ENCODE data around the gene ADAP1. TPM values are rescaled to one million over a fixed set of nuclear protein-coding genes. Genes with fewer than 3 reads are reported as not detected.

ADAP1 gene
- total RNA-seq, 4 donors from 2014 or later = 41.9 to 94.2 (median 78.3) TPM

DNA sequence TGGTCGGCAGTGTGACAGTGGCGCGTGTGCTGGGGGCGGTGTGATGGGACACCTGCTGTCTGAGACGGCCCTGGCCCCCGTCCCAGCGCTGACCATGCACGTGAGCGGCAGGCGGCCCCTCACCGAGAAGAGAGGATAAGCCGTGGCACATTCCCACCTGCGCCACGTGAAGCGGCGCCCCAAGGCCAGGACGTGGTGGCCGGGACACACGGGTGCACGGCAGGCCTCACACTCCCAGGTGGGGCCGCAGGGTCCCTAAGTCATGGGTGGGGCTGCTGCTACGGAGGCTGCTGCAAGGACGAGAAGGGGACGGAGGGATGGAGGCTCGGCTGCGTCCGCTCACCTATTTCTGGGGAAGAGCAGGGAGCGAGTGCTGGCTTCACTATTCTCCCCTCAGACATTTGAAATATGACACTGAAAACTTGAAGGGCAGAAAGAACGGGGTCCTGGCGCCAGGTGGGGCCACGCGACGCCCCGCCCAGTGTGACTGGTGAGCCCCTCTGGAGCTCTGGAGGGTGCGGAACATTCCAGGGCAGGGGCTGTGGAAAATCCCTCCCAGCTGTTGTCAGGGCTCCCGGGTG lies 36.0 kb upstream of the ADAP1 start:
- WGBS = 76% methylated on average over 34 of the region's 36 CpGs
- H3K36me3 ChIP-seq = peaks cover 0 to 8% (median under 1%) of the 10 kb centered on the region in 4 donors
- H3K9me3 ChIP-seq = no peaks in the 10 kb centered on the region
- no peak overlapping the region for H3K27ac ChIP-seq (replicated peaks in 1 of 4)
- peaks cover 12 to 29% (median 22%) of the 10 kb centered on the region in 4 donors for H3K4me1 ChIP-seq
- H3K4me3 ChIP-seq = no peak overlapping the region
- no peak for DNase-seq (ENCODE audit: extremely low spot score)
- intact Hi-C loops (cut with DNase I) = loop anchor here (5.0 kb wide), 2 partner anchors 37 to 187 kb away; no protein-coding TSS in a partner anchor
- TF ChIP-seq POLR2A (IDR thresholded peaks at IDR 0.05; ENCODE audit: low read depth) = no peak
- TF ChIP-seq POLR2AphosphoS5 (IDR thresholded peaks at IDR 0.05) = no peak
- TF ChIP-seq, protein P1, sequence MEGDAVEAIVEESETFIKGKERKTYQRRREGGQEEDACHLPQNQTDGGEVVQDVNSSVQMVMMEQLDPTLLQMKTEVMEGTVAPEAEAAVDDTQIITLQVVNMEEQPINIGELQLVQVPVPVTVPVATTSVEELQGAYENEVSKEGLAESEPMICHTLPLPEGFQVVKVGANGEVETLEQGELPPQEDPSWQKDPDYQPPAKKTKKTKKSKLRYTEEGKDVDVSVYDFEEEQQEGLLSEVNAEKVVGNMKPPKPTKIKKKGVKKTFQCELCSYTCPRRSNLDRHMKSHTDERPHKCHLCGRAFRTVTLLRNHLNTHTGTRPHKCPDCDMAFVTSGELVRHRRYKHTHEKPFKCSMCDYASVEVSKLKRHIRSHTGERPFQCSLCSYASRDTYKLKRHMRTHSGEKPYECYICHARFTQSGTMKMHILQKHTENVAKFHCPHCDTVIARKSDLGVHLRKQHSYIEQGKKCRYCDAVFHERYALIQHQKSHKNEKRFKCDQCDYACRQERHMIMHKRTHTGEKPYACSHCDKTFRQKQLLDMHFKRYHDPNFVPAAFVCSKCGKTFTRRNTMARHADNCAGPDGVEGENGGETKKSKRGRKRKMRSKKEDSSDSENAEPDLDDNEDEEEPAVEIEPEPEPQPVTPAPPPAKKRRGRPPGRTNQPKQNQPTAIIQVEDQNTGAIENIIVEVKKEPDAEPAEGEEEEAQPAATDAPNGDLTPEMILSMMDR (IDR thresholded peaks at IDR 0.05) = no peak
- no peak for TF ChIP-seq EP300 (IDR thresholded peaks at IDR 0.05)
- peaks cover 0 to 69% (median 20%) of the 10 kb centered on the region in 4 donors for H3K27me3 ChIP-seq

DNA sequence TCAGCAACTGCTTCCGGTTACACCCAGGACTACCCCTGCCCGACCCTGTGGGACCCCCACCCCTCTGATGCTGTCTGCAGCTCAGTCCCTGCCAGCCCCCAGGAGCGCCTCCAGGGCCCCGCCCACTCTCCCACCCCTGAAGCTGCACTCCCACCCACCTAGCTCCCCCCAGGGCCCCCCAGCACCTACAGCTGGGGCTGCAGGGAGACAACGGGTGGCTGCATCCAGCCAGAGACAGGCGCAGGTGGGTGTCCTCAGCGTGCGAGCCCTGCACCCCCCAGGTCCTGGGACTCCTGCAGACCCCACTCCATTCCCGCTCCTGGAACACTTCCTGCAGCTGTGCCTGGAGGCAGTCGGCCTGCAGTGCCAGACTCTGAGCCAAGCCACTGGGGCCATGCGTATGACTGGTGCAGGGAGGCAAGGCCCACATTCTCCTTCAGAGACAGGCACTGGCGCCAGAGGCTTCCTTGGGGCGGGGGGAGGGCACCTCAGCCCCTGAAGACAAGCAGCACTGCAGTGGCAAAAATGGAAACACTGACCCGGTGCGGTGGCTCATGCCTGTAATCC lies 34.6 kb upstream of the ADAP1 start:
- intact Hi-C loops (cut with DNase I) = no loop called here
- H3K4me3 ChIP-seq = no peak overlapping the region
- no peaks in the 10 kb centered on the region for H3K9me3 ChIP-seq
- WGBS = 55% methylated on average over 11 of the region's 15 CpGs
- DNase-seq (ENCODE audit: extremely low spot score) = no peak
- peaks cover 0 to 83% (median 28%) of the 10 kb centered on the region in 4 donors for H3K27me3 ChIP-seq
- no peaks in the 10 kb centered on the region for H3K36me3 ChIP-seq
- no peak for TF ChIP-seq EP300 (IDR thresholded peaks at IDR 0.05)
- no peak for TF ChIP-seq POLR2A (IDR thresholded peaks at IDR 0.05; ENCODE audit: low read depth)
- TF ChIP-seq, protein P1 (IDR thresholded peaks at IDR 0.05) = no peak
- TF ChIP-seq POLR2AphosphoS5 (IDR thresholded peaks at IDR 0.05) = no peak
- peaks cover 12 to 29% (median 22%) of the 10 kb centered on the region in 4 donors for H3K4me1 ChIP-seq
- no peak overlapping the region for H3K27ac ChIP-seq (replicated peaks in 1 of 4)

DNA sequence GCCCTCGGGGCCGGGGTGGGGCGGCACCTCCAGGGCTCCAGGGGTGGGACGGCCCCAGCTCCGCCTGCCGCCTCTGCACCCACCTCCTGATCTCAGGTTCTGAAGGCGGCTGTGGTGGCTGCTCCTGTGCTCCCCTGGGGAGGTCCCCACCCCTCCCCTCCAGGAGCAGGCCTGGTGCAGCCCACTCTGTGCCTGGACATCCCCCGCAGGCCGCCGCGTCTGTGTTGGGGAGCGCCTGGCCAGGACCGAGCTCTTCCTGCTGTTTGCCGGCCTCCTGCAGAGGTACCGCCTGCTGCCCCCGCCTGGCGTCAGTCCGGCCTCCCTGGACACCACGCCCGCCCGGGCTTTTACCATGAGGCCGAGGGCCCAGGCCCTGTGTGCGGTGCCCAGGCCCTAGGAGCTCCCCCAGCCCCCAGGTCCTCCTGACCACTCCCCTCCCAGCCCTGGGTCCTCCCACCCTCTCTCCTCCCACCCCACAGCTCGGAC lies 34.0 kb upstream of the ADAP1 start:
- Histone ChIP-seq H3K36me3 (no peaks in the 10 kb centered on the region), H3K27ac (replicated peaks in 1 of 4) (no peak overlapping the region), H3K4me3 (no peak overlapping the region), H3K4me1 (peaks cover 10 to 25% (median 19%) of the 10 kb centered on the region in 4 donors), H3K27me3 (peaks cover 0 to 89% (median 34%) of the 10 kb centered on the region in 4 donors), H3K9me3 (no peaks in the 10 kb centered on the region)
- no peak for DNase-seq (ENCODE audit: extremely low spot score)
- TF ChIP-seq POLR2A (IDR thresholded peaks at IDR 0.05; ENCODE audit: low read depth) (no peak), POLR2AphosphoS5 (IDR thresholded peaks at IDR 0.05) (no peak), EP300 (IDR thresholded peaks at IDR 0.05) (no peak)
- TF ChIP-seq, protein P1 (IDR thresholded peaks at IDR 0.05) = no peak
- 18% methylated on average over 14 of the region's 24 CpGs for WGBS
- intact Hi-C loops (cut with DNase I) = no loop called here

DNA sequence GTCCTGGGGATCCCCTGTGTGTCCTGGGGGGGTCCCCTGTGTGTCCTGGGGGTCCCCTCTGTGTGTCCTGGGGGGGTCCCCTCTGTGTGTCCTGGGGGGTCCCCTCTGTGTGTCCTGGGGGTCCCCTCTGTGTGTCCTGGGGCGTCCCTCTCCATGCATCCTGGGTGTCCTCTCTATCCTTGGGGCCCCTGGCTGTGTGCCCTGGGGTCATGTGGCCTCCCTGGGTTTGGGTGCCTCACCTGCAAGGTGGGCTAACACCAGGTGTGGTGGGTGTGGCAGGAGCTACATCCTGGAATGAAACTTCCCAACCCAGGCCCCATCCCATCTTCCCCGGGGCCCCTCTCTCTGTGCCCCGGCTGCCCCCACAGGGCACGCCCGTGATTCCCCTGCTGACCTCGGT lies 33.4 kb upstream of the ADAP1 start:
- H3K9me3 ChIP-seq = no peaks in the 10 kb centered on the region
- no CpG with 5 or more reads among the region's 6 CpGs for WGBS
- TF ChIP-seq, protein P1 (IDR thresholded peaks at IDR 0.05) = no peak
- TF ChIP-seq EP300 (IDR thresholded peaks at IDR 0.05) = no peak
- no peak for TF ChIP-seq POLR2A (IDR thresholded peaks at IDR 0.05; ENCODE audit: low read depth)
- TF ChIP-seq POLR2AphosphoS5 (IDR thresholded peaks at IDR 0.05) = no peak
- intact Hi-C loops (cut with DNase I) = no loop called here
- H3K4me1 ChIP-seq = peaks cover 7 to 22% (median 13%) of the 10 kb centered on the region in 4 donors
- peaks cover 0 to 94% (median 39%) of the 10 kb centered on the region in 4 donors for H3K27me3 ChIP-seq
- DNase-seq (ENCODE audit: extremely low spot score) = no peak
- H3K36me3 ChIP-seq = no peaks in the 10 kb centered on the region
- no peak overlapping the region for H3K4me3 ChIP-seq
- no peak overlapping the region for H3K27ac ChIP-seq (replicated peaks in 1 of 4)
